ENCODE data around the gene ZNF569.
A peak's percentile ranks its signal among the peaks of the same experiment; 100 is the strongest.

GRCh38 chr19:37506387-37507166, 39.3 kb upstream of the ZNF569 start, which contains the start of gene ZNF793:
- TF ChIP-seq CTCF (IDR thresholded peaks at IDR 0.05) (no peak), POLR2AphosphoS5 (IDR thresholded peaks at IDR 0.05) (peak; percentile 21 to 54)

All from upper lobe of left lung (tissue), 4 donors.